Measurements from ENCODE around the gene TTLL7. TPM values are rescaled to one million over a fixed set of nuclear protein-coding genes. Genes with fewer than 3 reads are reported as not detected.

Gene TTLL7
- total and polyA plus RNA-seq, 2 experiments from 2014 or later = 4.1 to 6.7 TPM

DNA sequence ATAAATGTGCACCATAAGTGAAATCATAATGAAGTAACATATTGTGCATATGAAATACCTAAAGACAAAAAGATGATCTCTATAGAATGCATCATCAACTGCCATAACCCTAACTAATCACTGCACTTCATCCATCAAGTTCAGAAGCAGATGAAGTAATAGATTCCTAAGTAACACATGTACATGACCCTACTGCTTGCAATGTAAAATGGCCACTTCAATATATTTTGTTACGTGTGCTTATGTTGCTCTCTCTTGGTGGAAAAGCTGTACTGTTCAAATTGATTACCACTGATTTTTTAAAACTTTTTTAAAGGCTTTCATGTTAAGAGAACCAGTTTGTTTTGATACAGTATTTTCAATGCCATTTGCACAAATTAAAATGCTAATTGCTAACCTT, 141.8 kb downstream of the TTLL7 start:
- TF ChIP-seq NANOG (IDR thresholded peaks at IDR 0.05; ENCODE audit: borderline replicate concordance) = no peak
- TF ChIP-seq, protein P1, sequence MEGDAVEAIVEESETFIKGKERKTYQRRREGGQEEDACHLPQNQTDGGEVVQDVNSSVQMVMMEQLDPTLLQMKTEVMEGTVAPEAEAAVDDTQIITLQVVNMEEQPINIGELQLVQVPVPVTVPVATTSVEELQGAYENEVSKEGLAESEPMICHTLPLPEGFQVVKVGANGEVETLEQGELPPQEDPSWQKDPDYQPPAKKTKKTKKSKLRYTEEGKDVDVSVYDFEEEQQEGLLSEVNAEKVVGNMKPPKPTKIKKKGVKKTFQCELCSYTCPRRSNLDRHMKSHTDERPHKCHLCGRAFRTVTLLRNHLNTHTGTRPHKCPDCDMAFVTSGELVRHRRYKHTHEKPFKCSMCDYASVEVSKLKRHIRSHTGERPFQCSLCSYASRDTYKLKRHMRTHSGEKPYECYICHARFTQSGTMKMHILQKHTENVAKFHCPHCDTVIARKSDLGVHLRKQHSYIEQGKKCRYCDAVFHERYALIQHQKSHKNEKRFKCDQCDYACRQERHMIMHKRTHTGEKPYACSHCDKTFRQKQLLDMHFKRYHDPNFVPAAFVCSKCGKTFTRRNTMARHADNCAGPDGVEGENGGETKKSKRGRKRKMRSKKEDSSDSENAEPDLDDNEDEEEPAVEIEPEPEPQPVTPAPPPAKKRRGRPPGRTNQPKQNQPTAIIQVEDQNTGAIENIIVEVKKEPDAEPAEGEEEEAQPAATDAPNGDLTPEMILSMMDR (conservative IDR thresholded peaks at IDR 0.05; ENCODE audit: low read depth in 2 of 2) = peak; percentile 39 to 42; a peak in 3 of 4 replicates
- Histone ChIP-seq H3K4me2 (no peak overlapping the region), H3K36me3 (ENCODE audit: insufficient read depth) (no peaks in the 10 kb centered on the region), H2AFZ (no peak overlapping the region), H3F3A (replicated peaks; ENCODE audit: low read depth) (no peaks in the 10 kb centered on the region), H3K79me2 (replicated peaks; ENCODE audit: insufficient read depth) (no peaks in the 10 kb centered on the region), H3K4me1 (ENCODE audit: insufficient read depth) (no peaks in the 10 kb centered on the region), H4K20me1 (replicated peaks; ENCODE audit: insufficient read depth) (no peaks in the 10 kb centered on the region), H3K9me2 (ENCODE audit: insufficient read depth) (no peaks in the 10 kb centered on the region), H3K27me3 (ENCODE audit: insufficient read depth) (peaks cover 11% of the 10 kb centered on the region), H3K4me3 (no peak overlapping the region), H3K27ac (ENCODE audit: low read depth) (no peak overlapping the region)
- ATAC-seq (no peak), DNase-seq (ENCODE audit: low spot score) (peak; percentile 23)
- no peak overlapping the region for H3K27ac Mint-ChIP-seq
- no peak overlapping the region for H3K4me3 Mint-ChIP-seq
- H3K4me1 Mint-ChIP-seq = peaks cover 2% of the 10 kb centered on the region
- no peaks in the 10 kb centered on the region for H3K9me3 Mint-ChIP-seq
- H3K27me3 Mint-ChIP-seq (ENCODE audit: insufficient read depth, low read depth, poor library complexity) = peaks cover 6% of the 10 kb centered on the region
- no peaks in the 10 kb centered on the region for H3K36me3 Mint-ChIP-seq (ENCODE audit: low read depth)

DNA sequence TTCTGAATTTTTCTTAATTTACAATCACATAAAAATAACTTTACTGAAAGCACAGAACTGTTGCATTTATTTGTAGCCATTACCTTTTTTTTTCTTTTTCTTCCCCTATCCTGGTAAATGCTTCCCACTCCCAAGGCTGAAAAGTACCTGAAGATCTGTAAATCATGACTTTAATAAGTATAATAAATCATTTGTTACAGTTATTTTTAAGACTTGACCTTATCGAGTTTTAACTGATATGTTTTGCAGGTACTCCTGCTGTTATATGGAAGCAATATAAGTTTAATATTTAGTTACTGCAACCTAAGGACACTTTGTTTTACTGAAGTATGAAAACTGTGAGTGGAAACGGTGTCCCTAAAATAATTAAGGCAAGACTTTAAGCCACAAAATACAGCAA, 142.6 kb downstream of the TTLL7 start:
- H3K27me3 Mint-ChIP-seq (ENCODE audit: insufficient read depth, low read depth, poor library complexity) = peaks cover 5% of the 10 kb centered on the region
- Histone ChIP-seq H4K20me1 (replicated peaks; ENCODE audit: insufficient read depth) (no peaks in the 10 kb centered on the region), H3K27me3 (ENCODE audit: insufficient read depth) (peaks cover 5% of the 10 kb centered on the region), H3K27ac (ENCODE audit: low read depth) (no peak overlapping the region), H3K4me1 (ENCODE audit: insufficient read depth) (no peaks in the 10 kb centered on the region), H3K4me2 (no peak overlapping the region), H3K79me2 (replicated peaks; ENCODE audit: insufficient read depth) (no peaks in the 10 kb centered on the region), H3F3A (replicated peaks; ENCODE audit: low read depth) (no peaks in the 10 kb centered on the region), H3K36me3 (ENCODE audit: insufficient read depth) (no peaks in the 10 kb centered on the region), H2AFZ (no peak overlapping the region), H3K4me3 (no peak overlapping the region), H3K9me2 (ENCODE audit: insufficient read depth) (no peaks in the 10 kb centered on the region)
- TF ChIP-seq POLR2AphosphoS5 (IDR thresholded peaks at IDR 0.05; ENCODE audit: low read depth) (no peak), CREB1 (CRISPR knock-in tag; IDR thresholded peaks at IDR 0.05; ENCODE audit: low read depth) (no peak), ZNF114 (CRISPR knock-in tag; IDR thresholded peaks at IDR 0.05) (no peak), EZH2 (IDR thresholded peaks at IDR 0.05; ENCODE audit: low read depth, unreplicated experiment) (no peak), EZH2phosphoT487 (IDR thresholded peaks at IDR 0.05; ENCODE audit: unreplicated experiment) (no peak), STAT1 (IDR thresholded peaks at IDR 0.05; ENCODE audit: unreplicated experiment) (no peak), ZNF331 (CRISPR knock-in tag; IDR thresholded peaks at IDR 0.05; ENCODE audit: low read depth) (no peak), NANOG (IDR thresholded peaks at IDR 0.05; ENCODE audit: borderline replicate concordance) (no peak)
- TF ChIP-seq, protein P2, sequence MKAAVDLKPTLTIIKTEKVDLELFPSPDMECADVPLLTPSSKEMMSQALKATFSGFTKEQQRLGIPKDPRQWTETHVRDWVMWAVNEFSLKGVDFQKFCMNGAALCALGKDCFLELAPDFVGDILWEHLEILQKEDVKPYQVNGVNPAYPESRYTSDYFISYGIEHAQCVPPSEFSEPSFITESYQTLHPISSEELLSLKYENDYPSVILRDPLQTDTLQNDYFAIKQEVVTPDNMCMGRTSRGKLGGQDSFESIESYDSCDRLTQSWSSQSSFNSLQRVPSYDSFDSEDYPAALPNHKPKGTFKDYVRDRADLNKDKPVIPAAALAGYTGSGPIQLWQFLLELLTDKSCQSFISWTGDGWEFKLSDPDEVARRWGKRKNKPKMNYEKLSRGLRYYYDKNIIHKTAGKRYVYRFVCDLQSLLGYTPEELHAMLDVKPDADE (IDR thresholded peaks at IDR 0.05) = no peak
- H3K4me1 Mint-ChIP-seq = peaks cover 2% of the 10 kb centered on the region
- no peak overlapping the region for H3K4me3 Mint-ChIP-seq
- DNase-seq (ENCODE audit: low spot score) (no peak), ATAC-seq (no peak)
- H3K9me3 Mint-ChIP-seq = no peaks in the 10 kb centered on the region
- H3K36me3 Mint-ChIP-seq (ENCODE audit: low read depth) = no peaks in the 10 kb centered on the region
- no peak overlapping the region for H3K27ac Mint-ChIP-seq

Data from GM23338 (cell line).